Right cardiac atrium (tissue), 5 donors: ENCODE measurements around the gene PIK3IP1. TPM values are rescaled to one million over a fixed set of nuclear protein-coding genes. Genes with fewer than 3 reads are reported as not detected.

Source experiments
- ATAC-seq, 2 donors: fragments of 200-7000 bp; cut with Tn5 transposase; one replicate each; pipeline versions ENCODE4 v1.8.0 to v1.9.1; 2020; ENCODE audit warnings: moderate library complexity in 2 of 2, mild to moderate bottlenecking in 1 of 2
- DNase-seq, 3 donors: peaks; one replicate each; pipeline ENCODE4 v3.0.0-alpha.2; 2020
- H3K27ac ChIP-seq: one replicate; pipeline ENCODE4 v1.5.1; 2013; ENCODE audit warnings: mild to moderate bottlenecking, low read length, control low read depth, moderate library complexity
- H3K27me3 ChIP-seq: one replicate; pipeline ENCODE4 v1.6.1; 2013; ENCODE audit not compliant: control insufficient read depth, insufficient read depth
- H3K4me1 ChIP-seq: one replicate; pipeline ENCODE4 v1.6.1; 2013; ENCODE audit warnings: low read length; ENCODE audit not compliant: control insufficient read depth, insufficient read depth
- H3K4me3 ChIP-seq: one replicate; pipeline ENCODE4 v1.5.1; 2013; ENCODE audit warnings: low read length, control low read depth
- H3K9me3 ChIP-seq: one replicate; pipeline ENCODE4 v1.6.1; 2013; ENCODE audit warnings: low read length; ENCODE audit not compliant: control insufficient read depth
- WGBS: extraction: QIAGEN DNeasy Blood & Tissue Kit; methylation state at CpG from one replicate; pipeline ENCODE4 v1.1.7; 2013; 5-methylcytosine and 5-hydroxymethylcytosine counted together
- intact Hi-C, 4 donors: fragments of 100-400 bp; cut with DNase I; formaldehyde crosslinking; loops; one replicate each; pipeline versions ENCODE4 v1.11.0 to v1.14.0; 2022 to 2023
- long read RNA-seq, 4 donors: library from polyadenylated mRNA; unstranded; transcript quantifications; one replicate each; pipeline ENCODE4 v2.0.0, GENCODE V29; 2020 to 2021
- polyA plus RNA-seq: library from polyadenylated mRNA; stranded (reverse); fragments of 200-250 nt; gene quantifications from one replicate; pipeline ENCODE4 v1.2.3, GENCODE V29; 2013
- total RNA-seq, 4 donors: library from RNA; stranded (reverse); fragmentation: NEBNext Ultra II Directional; extraction: Animal tissue kit (Norgen Biotek cat#: 25700); gene quantifications; one replicate each; pipeline ENCODE4 v1.2.1, GENCODE V29; 2021
- donor health status: healthy with polysubstance abuse.
- donor health status: DM: no; HTN: yes; CAD: no.
- donor health status: DM: no; HTN: no; CAD: no.
- donor health status: DM: no; HTN: yes; CAD: no; lungs with severe emphysema.
- donor health status: DM: yes; HTN: yes; CAD: no.

PIK3IP1 gene
- total RNA-seq = 10 to 100 TPM in 2 of 4 donors, 1 to 10 TPM in 2; 5.9 to 17.6 (median 10.8) TPM
- 14.0 TPM for polyA plus RNA-seq
- long read RNA-seq, donor 1, transcript PIK3IP1-201 (6 exons, 2,467 nt) = major isoform, 16 of 28 reads
- long read RNA-seq, donor 1, partial matches to known transcripts = 3 of 28 reads
- long read RNA-seq, donor 1, other reads (novel, unspliced or antisense) = 5 of 28 reads
- long read RNA-seq, donor 2, transcript PIK3IP1-201 (6 exons, 2,467 nt) = major isoform, 11 of 17 reads
- long read RNA-seq, donor 2, partial matches to known transcripts = 2 of 17 reads
- long read RNA-seq, donor 2, other reads (novel, unspliced or antisense) = 1 of 17 reads
- long read RNA-seq, donor 3, transcript PIK3IP1-201 (6 exons, 2,467 nt) = major isoform, 24 of 33 reads
- long read RNA-seq, donor 3, transcript PIK3IP1-203 (5 exons, 2,374 nt) = minor isoform, 6 of 33 reads
- long read RNA-seq, donor 3, partial matches to known transcripts = 3 of 33 reads
- long read RNA-seq, donor 3, other reads (novel, unspliced or antisense) = 0 of 33 reads
- long read RNA-seq, donor 4, transcript PIK3IP1-201 (6 exons, 2,467 nt) = major isoform, 31 of 34 reads
- long read RNA-seq, donor 4, partial matches to known transcripts = 1 of 34 reads
- long read RNA-seq, donor 4, other reads (novel, unspliced or antisense) = 1 of 34 reads

GRCh38 chr22:31292236-31292989, at the start of gene PIK3IP1:
TSS of gene PIK3IP1 (minus strand) at chr22:31292488. CDS start at chr22:31292344, 144 bp downstream.
- no peaks in the 10 kb centered on the region for H3K9me3 ChIP-seq
- 22% methylated on average over 19 of the region's 19 CpGs for WGBS
- H3K4me3 ChIP-seq = peak within 1 kb of the TSS; percentile 97
- DNase-seq (peak; percentile 86 to 96 (median 94)), ATAC-seq (peak; percentile 63 to 79)
- intact Hi-C loops = no loop called here
- peak within 1 kb of the TSS; percentile 100 for H3K27ac ChIP-seq
- H3K27me3 ChIP-seq = no peaks in the 10 kb centered on the region
- peaks cover 4% of the 10 kb centered on the region for H3K4me1 ChIP-seq

- ATAC-seq (no peak), DNase-seq (no peak)
- H3K4me1 ChIP-seq = peaks cover 5% of the 10 kb centered on the region
- H3K9me3 ChIP-seq = no peaks in the 10 kb centered on the region
- H3K4me3 ChIP-seq = no peak overlapping the region
- no peak overlapping the region for H3K27ac ChIP-seq
- intact Hi-C loops = loop anchor here in 1 of 4 donors (10.0 kb wide), 1 partner anchor 293 kb away; no protein-coding TSS in a partner anchor
- WGBS = 77% methylated on average over 14 of the region's 14 CpGs
- H3K27me3 ChIP-seq = no peaks in the 10 kb centered on the region
Observed at GRCh38 chr22:31341386-31342088, 49.2 kb upstream of the PIK3IP1 start.

DNA sequence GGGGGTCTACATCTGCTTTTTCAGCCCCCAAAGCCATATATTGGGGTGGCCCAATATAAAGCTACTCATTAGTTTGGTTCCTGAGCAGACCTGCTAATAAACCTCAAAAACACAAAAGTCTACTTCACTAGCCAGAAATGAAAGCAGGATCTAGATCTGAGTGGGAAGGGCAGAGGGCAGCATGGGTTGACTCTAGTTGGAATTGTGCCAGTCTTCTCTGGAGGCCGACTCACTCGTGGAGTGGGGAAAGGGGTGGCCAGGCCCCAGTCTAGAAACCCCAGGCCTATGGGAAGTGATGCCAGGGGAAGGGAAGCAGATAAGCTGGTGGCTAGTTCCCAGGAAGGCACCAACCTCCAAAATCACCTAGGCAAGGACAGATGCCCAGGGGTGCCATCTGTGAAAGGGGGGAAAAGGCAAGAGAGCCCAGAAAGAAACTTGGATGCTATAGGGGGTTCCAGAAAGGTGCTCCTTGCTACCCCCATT, 48.5 kb upstream of the PIK3IP1 start:
- no peak for ATAC-seq

GRCh38 chr22:31340360-31340759, 48.1 kb upstream of the PIK3IP1 start:
- Histone ChIP-seq H3K27ac (no peak overlapping the region), H3K27me3 (no peaks in the 10 kb centered on the region), H3K4me1 (peaks cover 5% of the 10 kb centered on the region), H3K4me3 (no peak overlapping the region), H3K9me3 (no peaks in the 10 kb centered on the region)
- intact Hi-C loops = loop anchor here in 1 of 4 donors (10.0 kb wide), 1 partner anchor 294 kb away; no protein-coding TSS in a partner anchor
- ATAC-seq (no peak), DNase-seq (no peak)
- WGBS = 89% methylated on average over 6 of the region's 6 CpGs

More for the DNA sequence above, 48.5 kb upstream of the PIK3IP1 start:
- intact Hi-C loops = loop anchor here in 1 of 4 donors (10.0 kb wide), 1 partner anchor 294 kb away; no protein-coding TSS in a partner anchor
- DNase-seq = no peak
- H3K4me1 ChIP-seq = peaks cover 5% of the 10 kb centered on the region
- no peaks in the 10 kb centered on the region for H3K27me3 ChIP-seq
- H3K4me3 ChIP-seq = no peak overlapping the region
- WGBS = 8% methylated on average over 2 of the region's 2 CpGs
- H3K27ac ChIP-seq = no peak overlapping the region
- H3K9me3 ChIP-seq = no peaks in the 10 kb centered on the region

GRCh38 chr22:31339148-31339832, 47.0 kb upstream of the PIK3IP1 start:
- peaks cover 5% of the 10 kb centered on the region for H3K4me1 ChIP-seq
- no peaks in the 10 kb centered on the region for H3K27me3 ChIP-seq
- H3K9me3 ChIP-seq = no peaks in the 10 kb centered on the region
- no peak overlapping the region for H3K4me3 ChIP-seq
- no peak for ATAC-seq
- intact Hi-C loops = no loop called here
- WGBS = 72% methylated on average over 6 of the region's 6 CpGs
- DNase-seq = no peak
- H3K27ac ChIP-seq = peak overlapping the region; percentile 14

GRCh38 chr22:31337178-31337577, 44.9 kb upstream of the PIK3IP1 start:
- no peak for ATAC-seq
- intact Hi-C loops = no loop called here
- H3K4me3 ChIP-seq = no peak overlapping the region
- no peaks in the 10 kb centered on the region for H3K27me3 ChIP-seq
- H3K27ac ChIP-seq = no peak overlapping the region
- H3K4me1 ChIP-seq = no peaks in the 10 kb centered on the region
- H3K9me3 ChIP-seq = no peaks in the 10 kb centered on the region
- 81% methylated on average over 5 of the region's 5 CpGs for WGBS
- no peak for DNase-seq

- Histone ChIP-seq H3K27me3 (no peaks in the 10 kb centered on the region), H3K27ac (no peak overlapping the region), H3K9me3 (no peaks in the 10 kb centered on the region), H3K4me1 (no peaks in the 10 kb centered on the region), H3K4me3 (no peak overlapping the region)
- DNase-seq = no peak
- ATAC-seq = no peak
- intact Hi-C loops = no loop called here
- 94% methylated on average over 5 of the region's 5 CpGs for WGBS
Observed at GRCh38 chr22:31334329-31334728, 42.0 kb upstream of the PIK3IP1 start.

- no peak overlapping the region for H3K4me3 ChIP-seq
- 64% methylated on average over 2 of the region's 2 CpGs for WGBS
- no peaks in the 10 kb centered on the region for H3K4me1 ChIP-seq
- H3K27me3 ChIP-seq = no peaks in the 10 kb centered on the region
- peak overlapping the region; percentile 16 for H3K27ac ChIP-seq
- no peak for DNase-seq
- intact Hi-C loops = no loop called here
- ATAC-seq = no peak
- H3K9me3 ChIP-seq = no peaks in the 10 kb centered on the region
Observed at GRCh38 chr22:31333641-31334040, 41.4 kb upstream of the PIK3IP1 start.

GRCh38 chr22:31332886-31333285, 40.6 kb upstream of the PIK3IP1 start:
- WGBS = 61% methylated on average over 1 of the region's 1 CpG
- Histone ChIP-seq H3K27ac (no peak overlapping the region), H3K9me3 (no peaks in the 10 kb centered on the region), H3K27me3 (no peaks in the 10 kb centered on the region), H3K4me1 (no peaks in the 10 kb centered on the region), H3K4me3 (no peak overlapping the region)
- intact Hi-C loops = no loop called here
- ATAC-seq (no peak), DNase-seq (no peak)

GRCh38 chr22:31332010-31332409, 39.7 kb upstream of the PIK3IP1 start:
- no peaks in the 10 kb centered on the region for H3K27me3 ChIP-seq
- intact Hi-C loops = no loop called here
- DNase-seq (no peak), ATAC-seq (no peak)
- WGBS = 91% methylated on average over 8 of the region's 8 CpGs
- H3K27ac ChIP-seq = no peak overlapping the region
- no peaks in the 10 kb centered on the region for H3K4me1 ChIP-seq
- H3K4me3 ChIP-seq = no peak overlapping the region
- no peaks in the 10 kb centered on the region for H3K9me3 ChIP-seq
